Measurements from ENCODE around the gene STUB1. TPM values are rescaled to one million over a fixed set of nuclear protein-coding genes. Genes with fewer than 3 reads are reported as not detected.

Gene STUB1
- total RNA-seq, 6 experiments from 2014 or later: 37.3 to 69.6 (median 54.3) TPM

GRCh38 chr16:669666-670065, 10.5 kb upstream of the STUB1 start:
- H3K4me1 ChIP-seq: peaks cover 0 to 15% (median 3%) of the 10 kb centered on the region in 4 donors
- ATAC-seq: no peak
- TF ChIP-seq CTCF (IDR thresholded peaks at IDR 0.05): no peak
- TF ChIP-seq POLR2A (IDR thresholded peaks at IDR 0.05): no peak
- H3K9me3 ChIP-seq: no peaks in the 10 kb centered on the region
- WGBS (ENCODE audit: insufficient coverage, low coverage, low lambda C conversion rate, missing lambda C conversion rate): no CpG with 5 or more reads among the region's 13 CpGs
- H3K27me3 ChIP-seq: no peaks in the 10 kb centered on the region
- no peak for DNase-seq
- H3K4me3 ChIP-seq: no peak overlapping the region
- H3K27ac ChIP-seq: no peak overlapping the region
- intact Hi-C loops (cut with DNase I): no loop called here
- H3K36me3 ChIP-seq: peaks cover 0 to 43% (median 15%) of the 10 kb centered on the region in 4 donors

GRCh38 chr16:670485-671352, 9.5 kb upstream of the STUB1 start:
- DNase-seq: no peak
- Histone ChIP-seq H3K4me3 (no peak overlapping the region), H3K27me3 (no peaks in the 10 kb centered on the region), H3K4me1 (peaks cover 0 to 15% (median 3%) of the 10 kb centered on the region in 4 donors), H3K9me3 (no peaks in the 10 kb centered on the region), H3K36me3 (peaks cover 0 to 43% (median 15%) of the 10 kb centered on the region in 4 donors), H3K27ac (no peak overlapping the region)
- intact Hi-C loops (cut with DNase I): no loop called here
- TF ChIP-seq POLR2A (IDR thresholded peaks at IDR 0.05): no peak
- no peak for TF ChIP-seq CTCF (IDR thresholded peaks at IDR 0.05)
- 86% methylated on average over 15 of the region's 52 CpGs for WGBS (ENCODE audit: insufficient coverage, low coverage, low lambda C conversion rate, missing lambda C conversion rate)
- no peak for ATAC-seq

GRCh38 chr16:671353-672131, 8.7 kb upstream of the STUB1 start:
- no peak overlapping the region for H3K4me3 ChIP-seq
- H3K27me3 ChIP-seq: no peaks in the 10 kb centered on the region
- TF ChIP-seq POLR2A (IDR thresholded peaks at IDR 0.05): no peak
- no peak for TF ChIP-seq CTCF (IDR thresholded peaks at IDR 0.05)
- peaks cover 0 to 15% (median 3%) of the 10 kb centered on the region in 4 donors for H3K4me1 ChIP-seq
- DNase-seq (no peak), ATAC-seq (no peak)
- H3K9me3 ChIP-seq: no peaks in the 10 kb centered on the region
- WGBS (ENCODE audit: insufficient coverage, low coverage, low lambda C conversion rate, missing lambda C conversion rate): 55% methylated on average over 8 of the region's 40 CpGs
- intact Hi-C loops (cut with DNase I): no loop called here
- peaks cover 0 to 43% (median 15%) of the 10 kb centered on the region in 4 donors for H3K36me3 ChIP-seq
- no peak overlapping the region for H3K27ac ChIP-seq

GRCh38 chr16:672371-672770, 7.8 kb upstream of the STUB1 start:
- no peak for TF ChIP-seq POLR2A (IDR thresholded peaks at IDR 0.05)
- no peak for TF ChIP-seq CTCF (IDR thresholded peaks at IDR 0.05)
- no peak overlapping the region for H3K27ac ChIP-seq
- no peaks in the 10 kb centered on the region for H3K27me3 ChIP-seq
- WGBS (ENCODE audit: insufficient coverage, low coverage, low lambda C conversion rate, missing lambda C conversion rate): no CpG with 5 or more reads among the region's 19 CpGs
- no peaks in the 10 kb centered on the region for H3K9me3 ChIP-seq
- H3K36me3 ChIP-seq: peaks cover 0 to 43% (median 15%) of the 10 kb centered on the region in 4 donors
- ATAC-seq: no peak
- DNase-seq: no peak
- no peak overlapping the region for H3K4me3 ChIP-seq
- H3K4me1 ChIP-seq: peaks cover 0 to 14% (median 2%) of the 10 kb centered on the region in 4 donors
- intact Hi-C loops (cut with DNase I): no loop called here

Measured in right lobe of liver (tissue), 6 donors.